GM23248 (cell line): ENCODE measurements around the gene LSAMP. TPM values are rescaled to one million over a fixed set of nuclear protein-coding genes. Genes with fewer than 3 reads are reported as not detected.
A peak's percentile ranks its signal among the peaks of the same experiment; 100 is the strongest.

Source experiments
- DNase-seq: peaks from one replicate; pipeline ENCODE4 v3.0.0-alpha.2; 2015
- H2AFZ ChIP-seq: fragments of 200-600 bp; sonication (generic); 2 replicates; pipeline ENCODE4 v1.6.1; 2016; ENCODE audit warnings: antibody characterized with exemption
- H3F3A ChIP-seq: fragments of 200-600 bp; sonication (generic); 2 replicates; pipeline ENCODE4 v1.6.1; 2016; ENCODE audit warnings: mild to moderate bottlenecking, antibody characterized with exemption, mixed run types; ENCODE audit not compliant: insufficient read depth
- H3K27ac ChIP-seq: fragments of 200-600 bp; sonication (generic); 2 replicates; pipeline ENCODE4 v1.5.1; 2016; ENCODE audit warnings: mild to moderate bottlenecking
- H3K27me3 ChIP-seq: fragments of 200-600 bp; sonication (generic); replicated peaks from 2 replicates; pipeline ENCODE4 v1.6.1; 2016; ENCODE audit warnings: mild to moderate bottlenecking; ENCODE audit not compliant: insufficient read depth
- H3K36me3 ChIP-seq: fragments of 200-600 bp; sonication (generic); 2 replicates; pipeline ENCODE4 v1.6.1; 2016; ENCODE audit warnings: low read depth, mild to moderate bottlenecking
- H3K4me1 ChIP-seq: fragments of 200-600 bp; sonication (generic); 2 replicates; pipeline ENCODE4 v1.6.1; 2016; ENCODE audit warnings: mild to moderate bottlenecking; ENCODE audit not compliant: insufficient read depth
- H3K4me2 ChIP-seq: fragments of 200-600 bp; sonication (generic); one replicate; pipeline ENCODE4 v1.6.1; 2016; ENCODE audit warnings: mild to moderate bottlenecking; ENCODE audit not compliant: unreplicated experiment
- H3K4me3 ChIP-seq: fragments of 200-600 bp; sonication (generic); 2 replicates; pipeline ENCODE4 v1.5.1; 2016; ENCODE audit warnings: mild to moderate bottlenecking
- H3K79me2 ChIP-seq: fragments of 200-600 bp; sonication (generic); 2 replicates; pipeline ENCODE4 v1.6.1; 2016; ENCODE audit warnings: mild to moderate bottlenecking; ENCODE audit not compliant: insufficient read depth
- H3K9ac ChIP-seq: fragments of 200-600 bp; sonication (generic); 2 replicates; pipeline ENCODE4 v1.6.1; 2016; ENCODE audit warnings: mild to moderate bottlenecking
- H3K9me2 ChIP-seq: fragments of 200-600 bp; sonication (generic); 2 replicates; pipeline ENCODE4 v1.6.1; 2016; ENCODE audit warnings: mixed run types, mild to moderate bottlenecking, moderate library complexity; ENCODE audit not compliant: insufficient read depth
- H3K9me3 ChIP-seq: fragments of 200-600 bp; sonication (generic); one replicate; pipeline ENCODE4 v1.6.1; 2017; ENCODE audit warnings: low read depth
- H4K20me1 ChIP-seq: fragments of 200-600 bp; sonication (generic); 2 replicates; pipeline ENCODE4 v1.6.0; 2016; ENCODE audit not compliant: insufficient read depth
- EZH2 ChIP-seq: fragments of 200-600 bp; sonication (generic); IDR thresholded peaks from 2 replicates; pipeline ENCODE4 v1.6.1; 2018; ENCODE audit warnings: antibody characterized with exemption, mild to moderate bottlenecking; ENCODE audit not compliant: insufficient read depth, poor library complexity, severe bottlenecking
- EZH2phosphoT487 ChIP-seq: fragments of 200-600 bp; sonication (generic); IDR thresholded peaks from 2 replicates; pipeline ENCODE4 v1.6.1; 2018; ENCODE audit warnings: antibody characterized with exemption, moderate library complexity, mild to moderate bottlenecking, low read depth; ENCODE audit not compliant: insufficient read depth
- WGBS, 2 experiments: methylation state at CpG; one replicate each; pipeline ENCODE4 v1.1.6; 2015 to 2017; ENCODE audit warnings: low lambda C conversion rate in 2 of 2, low coverage in 1 of 2; ENCODE audit errors: missing lambda C conversion rate in 2 of 2; 5-methylcytosine and 5-hydroxymethylcytosine counted together
- in situ Hi-C: fragments of 300-500 bp; cut with MboI; formaldehyde crosslinking; loops from 2 replicates; pipeline ENCODE4 v1.15.0; 2020
- polyA plus RNA-seq: library from polyadenylated mRNA; unstranded; fragments of >200 nt; fragmentation: Nextera tagmentation; extraction: Ambion mirVana; gene quantifications from 2 replicates; pipeline ENCODE4 v1.2.1, GENCODE V29; 2016
- total RNA-seq: library from RNA; depleted of rRNA; stranded (reverse); fragments of >200 nt; shearing (Covaris generic); gene quantifications from 2 replicates; pipeline ENCODE4 v1.2.3, GENCODE V29; 2014

LSAMP gene
- total and polyA plus RNA-seq, 2 experiments from 2014 or later = 4.5 to 9.3 TPM

DNA sequence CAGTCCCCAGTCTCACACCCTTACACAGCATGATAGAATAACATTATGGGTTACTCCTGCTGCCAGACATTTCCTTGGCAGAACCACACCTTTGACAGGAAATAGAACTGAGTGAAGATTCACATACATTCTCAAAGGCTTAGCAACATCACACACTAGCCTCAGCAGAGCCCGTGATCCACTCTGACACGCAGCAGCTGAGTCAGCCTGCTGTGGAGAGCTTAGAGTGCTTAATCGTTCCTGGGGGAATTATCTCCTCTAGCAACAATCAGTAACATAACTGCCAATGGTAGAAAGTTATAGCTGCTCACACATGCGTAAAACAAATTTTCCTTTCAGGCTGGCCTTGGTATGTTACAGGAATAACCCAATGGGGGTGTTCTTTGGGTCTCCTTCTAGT, 439.9 kb downstream of the LSAMP start:
- no peaks in the 10 kb centered on the region for H3K27me3 ChIP-seq
- peak overlapping the region; percentile 69 for H3K9ac ChIP-seq
- no peaks in the 10 kb centered on the region for H3K9me3 ChIP-seq
- H3K79me2 ChIP-seq = no peaks in the 10 kb centered on the region
- H3K9me2 ChIP-seq = 0 out of 2 replicates have a peak, but pooled peaks cover 3% of the 10 kb centered on the region
- no peaks in the 10 kb centered on the region for H4K20me1 ChIP-seq
- 0 to 3% methylated on average over 4 of the region's 4 CpGs for WGBS, 2 experiments
- H2AFZ ChIP-seq = peak overlapping the region; percentile 72
- H3K4me2 ChIP-seq = peak overlapping the region; percentile 70
- peak overlapping the region; percentile 95 for H3K27ac ChIP-seq
- in situ Hi-C loops = no loop called here
- H3F3A ChIP-seq = peaks cover 26% of the 10 kb centered on the region
- no peaks in the 10 kb centered on the region for H3K36me3 ChIP-seq
- no peak for TF ChIP-seq EZH2
- TF ChIP-seq EZH2phosphoT487 = no peak
- H3K4me1 ChIP-seq = peaks cover 40% of the 10 kb centered on the region
- peak; percentile 99 for DNase-seq
- 0 out of 2 replicates have a peak overlapping the region, but pooled peaks have one; percentile 7 for H3K4me3 ChIP-seq

DNA sequence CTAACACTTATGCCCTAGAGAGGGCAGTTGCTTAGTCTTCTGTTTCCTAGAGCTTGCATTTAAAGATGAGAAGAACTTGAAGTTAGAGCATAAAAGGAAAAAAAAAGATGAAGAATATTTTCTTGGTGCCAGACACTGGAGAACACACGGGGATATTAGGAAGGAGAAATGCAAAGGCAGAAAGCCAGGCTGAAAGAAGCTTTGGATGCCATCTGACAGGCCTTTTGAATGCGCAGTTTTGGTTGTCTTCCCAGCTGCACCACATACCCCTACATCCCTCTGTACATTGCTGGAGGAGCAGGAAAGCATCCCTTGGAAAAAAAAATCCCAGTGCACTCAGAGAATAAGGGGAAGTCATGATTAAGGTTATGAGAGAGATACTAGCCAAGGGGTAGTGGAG, 443.1 kb downstream of the LSAMP start:
- Histone ChIP-seq H3K4me1 (peaks cover 52% of the 10 kb centered on the region), H3K9ac (no peak overlapping the region), H2AFZ (no peak overlapping the region), H4K20me1 (no peaks in the 10 kb centered on the region), H3K9me3 (no peaks in the 10 kb centered on the region), H3F3A (peaks cover 35% of the 10 kb centered on the region), H3K4me2 (no peak overlapping the region), H3K9me2 (0 out of 2 replicates have a peak, but pooled peaks cover 3% of the 10 kb centered on the region), H3K36me3 (no peaks in the 10 kb centered on the region), H3K27me3 (no peaks in the 10 kb centered on the region), H3K27ac (no peak overlapping the region), H3K79me2 (no peaks in the 10 kb centered on the region), H3K4me3 (no peak overlapping the region)
- TF ChIP-seq EZH2phosphoT487 (no peak), EZH2 (no peak)
- WGBS, 2 experiments = 68 to 70% methylated on average over 2 of the region's 2 CpGs
- DNase-seq = no peak
- in situ Hi-C loops = no loop called here

DNA sequence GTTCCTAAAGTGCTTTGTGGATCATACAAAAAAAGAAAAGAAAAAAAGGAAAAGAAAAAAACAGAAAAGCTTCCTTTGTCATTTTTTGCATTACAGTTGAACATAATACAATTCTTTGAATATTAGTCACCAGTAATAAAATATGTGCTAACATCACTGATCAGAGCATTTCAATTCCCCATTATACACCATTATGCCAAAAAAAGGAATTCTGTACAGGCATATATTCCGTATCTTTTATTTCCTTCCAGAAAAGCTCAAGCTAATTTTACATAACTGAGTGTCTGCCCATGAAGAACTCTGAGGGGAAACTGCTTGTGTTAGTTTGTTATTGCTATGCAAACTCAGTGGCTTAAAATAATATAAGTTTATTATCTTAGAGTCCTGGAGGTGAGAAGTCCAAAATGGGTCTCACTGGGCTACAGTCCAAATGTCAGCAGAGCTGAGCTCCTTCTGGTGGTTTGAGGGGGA, 444.1 kb downstream of the LSAMP start:
- Histone ChIP-seq H3K4me2 (peak overlapping the region; percentile 56), H4K20me1 (no peaks in the 10 kb centered on the region), H3K27ac (peak overlapping the region; percentile 73), H3K27me3 (no peaks in the 10 kb centered on the region), H3K9me3 (no peaks in the 10 kb centered on the region), H3K79me2 (no peaks in the 10 kb centered on the region), H3K9me2 (0 out of 2 replicates have a peak, but pooled peaks cover 3% of the 10 kb centered on the region), H3K4me3 (no peak overlapping the region), H3K4me1 (peaks cover 51% of the 10 kb centered on the region), H3K9ac (peak overlapping the region; percentile 42), H3F3A (peaks cover 42% of the 10 kb centered on the region), H2AFZ (no peak overlapping the region), H3K36me3 (no peaks in the 10 kb centered on the region)
- in situ Hi-C loops = no loop called here
- peak; percentile 57 for DNase-seq
- no peak for TF ChIP-seq EZH2phosphoT487
- TF ChIP-seq EZH2 = no peak
- 16 to 21% methylated on average over 1 of the region's 1 CpG for WGBS, 2 experiments

DNA sequence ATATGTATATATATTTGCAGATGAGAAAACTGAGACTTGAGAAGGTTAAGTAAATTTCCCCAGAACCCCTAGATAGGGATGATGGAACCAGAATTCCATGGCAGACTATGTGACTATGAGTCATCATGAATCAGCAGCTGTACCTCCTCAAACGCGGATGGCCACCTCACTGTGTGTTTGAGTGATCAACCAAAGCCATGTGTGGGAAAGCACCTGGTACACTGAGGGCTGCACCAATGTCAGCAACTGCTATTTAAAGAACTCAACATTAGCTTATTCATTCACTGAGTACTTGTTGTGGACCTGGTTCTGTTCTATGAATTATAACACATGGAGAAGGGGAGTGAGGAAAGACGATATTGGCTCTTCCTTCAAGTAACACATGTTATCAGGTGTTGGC, 445.0 kb downstream of the LSAMP start:
- peak; percentile 97 for DNase-seq
- TF ChIP-seq EZH2phosphoT487 = no peak
- TF ChIP-seq EZH2 = no peak
- peak overlapping the region; percentile 42 for H3K9ac ChIP-seq
- 17% methylated on average over 3 of the region's 3 CpGs for WGBS, 2 experiments
- peaks cover 44% of the 10 kb centered on the region for H3K4me1 ChIP-seq
- no peak overlapping the region for H2AFZ ChIP-seq
- no peaks in the 10 kb centered on the region for H3K27me3 ChIP-seq
- H3K9me3 ChIP-seq = no peaks in the 10 kb centered on the region
- H3K36me3 ChIP-seq = no peaks in the 10 kb centered on the region
- no peaks in the 10 kb centered on the region for H3K79me2 ChIP-seq
- in situ Hi-C loops = no loop called here
- peak overlapping the region; percentile 56 for H3K4me2 ChIP-seq
- H3K9me2 ChIP-seq = no peaks in the 10 kb centered on the region
- peaks cover 36% of the 10 kb centered on the region for H3F3A ChIP-seq
- H3K27ac ChIP-seq = peak overlapping the region; percentile 73
- H3K4me3 ChIP-seq = no peak overlapping the region
- no peaks in the 10 kb centered on the region for H4K20me1 ChIP-seq
